HG02763 (cell line): ENCODE measurements around the gene ALPK3.

Experiments
- ATAC-seq: cut with Tn5 transposase; IDR thresholded peaks from one replicate; pipeline ENCODE4 v1.9.1; 2021; ENCODE audit warnings: mild to moderate bottlenecking, moderate library complexity; ENCODE audit not compliant: unreplicated experiment

ALPK3 gene

GRCh38 chr15:84911879-84912660, 94.9 kb downstream of the ALPK3 start:
- no peak for ATAC-seq

DNA sequence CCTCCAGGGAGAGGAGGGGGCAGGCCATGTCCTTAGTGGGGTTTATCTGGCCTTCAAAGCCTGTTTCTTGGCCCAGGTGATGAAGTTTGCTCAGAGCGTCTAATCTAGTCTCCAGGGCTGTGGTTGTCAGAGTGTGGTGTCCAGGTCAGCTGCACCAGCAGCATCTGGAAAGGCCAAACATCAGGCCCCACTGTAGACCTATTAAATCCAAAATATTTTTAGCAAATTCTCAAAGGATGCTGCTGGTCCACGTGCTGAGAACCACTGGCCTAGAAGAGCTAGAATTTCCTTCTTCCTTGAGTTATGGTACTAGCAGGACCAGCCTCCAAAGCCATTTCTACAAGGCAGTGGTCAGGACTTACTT, 96.2 kb downstream of the ALPK3 start:
- ATAC-seq, result no peak

GRCh38 chr15:84914351-84914750, 97.2 kb downstream of the ALPK3 start:
- ATAC-seq, result no peak

DNA sequence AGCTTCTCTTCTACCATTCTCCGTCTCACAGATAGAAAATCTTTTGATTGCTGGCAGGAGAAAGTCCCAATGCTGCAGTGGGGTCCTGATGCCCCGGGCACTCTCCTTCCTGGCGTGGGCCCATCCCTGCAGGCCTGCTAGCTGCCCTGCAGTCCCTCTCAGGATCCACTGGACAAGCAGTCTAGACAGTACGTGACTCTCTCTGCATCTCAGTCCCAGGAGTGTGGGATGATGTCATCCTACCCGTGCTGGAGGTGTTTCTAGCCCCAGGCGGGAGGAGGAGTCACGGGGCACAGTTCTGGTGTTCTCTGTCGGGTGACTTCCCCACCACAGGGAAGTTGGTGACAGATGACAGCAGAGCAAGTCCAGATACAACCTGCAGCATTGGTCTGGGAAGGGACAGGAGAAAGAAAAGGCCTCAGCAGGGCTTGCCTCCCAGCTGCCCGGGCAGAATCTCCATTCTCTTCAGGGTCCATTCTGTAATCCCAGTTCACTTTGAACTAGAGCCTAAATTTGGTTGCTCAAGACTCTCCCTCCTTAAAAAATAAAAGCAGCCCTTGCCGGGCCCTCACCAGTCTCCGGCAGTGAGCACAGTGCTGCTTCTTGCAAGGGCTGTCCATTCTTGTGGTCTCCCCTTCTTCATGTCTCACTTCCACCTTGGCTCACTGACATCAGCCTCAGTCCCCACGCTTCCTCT, 97.9 kb downstream of the ALPK3 start:
- ATAC-seq, result peak; percentile 94

DNA sequence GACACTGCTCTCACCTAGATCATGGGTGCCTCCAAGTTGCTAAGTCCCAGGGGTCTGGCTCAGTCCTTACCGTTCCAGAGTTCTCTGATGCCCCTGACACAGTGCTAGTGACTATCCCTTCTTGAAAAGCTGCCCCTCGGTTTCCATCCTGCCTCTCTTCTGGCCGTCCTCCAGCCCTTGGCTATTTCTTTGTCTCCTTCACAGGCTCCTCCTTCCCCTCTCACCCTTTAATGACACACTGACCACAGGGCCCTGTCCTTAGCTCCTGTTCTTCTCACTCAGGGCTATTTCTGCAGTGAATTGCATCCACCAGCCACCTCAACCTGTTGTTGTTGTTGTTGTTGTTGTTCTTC, 98.4 kb downstream of the ALPK3 start:
- ATAC-seq, result no peak

- no peak for ATAC-seq
These were observed 100.3 kb downstream of the ALPK3 start for GRCh38 chr15:84917452-84917851.

DNA sequence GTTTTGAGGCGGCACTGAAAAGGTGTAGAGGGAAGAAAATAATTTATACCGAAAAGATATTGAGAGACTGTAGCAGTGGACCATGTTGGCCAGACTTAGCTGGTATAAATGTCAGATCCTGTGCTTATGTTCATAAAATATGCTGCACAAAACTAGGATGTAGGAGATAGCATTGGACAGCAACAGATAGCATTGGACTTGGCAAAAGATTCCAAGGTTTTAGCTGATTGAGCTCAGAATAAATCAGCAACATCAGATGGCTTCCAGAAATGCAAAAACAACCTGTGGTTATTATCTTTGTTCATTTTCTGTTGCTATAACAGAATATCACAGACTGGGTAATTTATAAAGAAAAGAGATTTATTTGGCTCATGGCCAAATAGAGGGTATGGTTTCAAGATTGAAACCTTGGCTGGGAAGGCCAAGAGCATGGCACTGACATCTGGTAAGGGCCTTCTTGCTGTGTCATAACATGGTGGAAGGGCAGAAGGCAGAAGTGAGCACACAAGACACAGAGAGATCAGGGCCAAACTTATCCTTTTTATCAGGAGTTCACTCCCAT, 102.0 kb downstream of the ALPK3 start:
- no peak for ATAC-seq

- no peak for ATAC-seq
These were observed 104.0 kb downstream of the ALPK3 start for GRCh38 chr15:84921121-84921520.

DNA sequence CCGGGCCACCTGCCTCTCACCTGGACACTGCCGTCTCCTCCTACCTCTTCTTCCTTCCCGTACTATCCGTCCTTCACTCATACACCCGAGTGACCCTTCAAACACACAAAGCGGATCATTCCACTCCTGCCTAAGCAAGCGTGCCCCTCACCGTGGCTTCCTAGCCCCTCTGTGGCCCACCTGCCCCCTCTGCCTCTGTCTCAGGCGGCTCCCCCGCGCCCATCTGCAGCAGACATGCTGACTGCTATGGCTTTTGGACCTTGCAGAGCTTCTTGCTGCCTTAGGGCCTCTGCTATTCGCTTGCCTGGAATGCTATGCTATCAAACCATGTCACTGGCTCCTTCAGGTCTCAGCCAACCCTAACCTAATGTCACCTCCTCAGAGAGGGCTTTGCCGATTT, 105.4 kb downstream of the ALPK3 start:
- ATAC-seq, result no peak
